SKM-1 treated with dmso at 0.1 percent for 144 hours (cell line): Measurements from ENCODE around the gene CFAP46.
A peak's percentile ranks its signal among the peaks of the same experiment; 100 is the strongest.
"Not testable (repeated sequence)": the region's sequence is repeated elsewhere in the genome, so short reads cannot be mapped to it uniquely, and the experiment has no call there.

ENCODE experiments used
- DNase-seq: peaks from one replicate; lab custom pipeline; 2025; ENCODE audit not compliant: unreplicated experiment; lab: John Stamatoyannopoulos, UW

Gene CFAP46

GRCh38 chr10:132846631-132847415, 95.5 kb downstream of the CFAP46 start:
- no peak for DNase-seq

GRCh38 chr10:132845780-132846595, 96.4 kb downstream of the CFAP46 start:
- DNase-seq, result no peak

- DNase-seq, result no peak
Measured at GRCh38 chr10:132845041-132845551, 97.3 kb downstream of the CFAP46 start.

- no peak for DNase-seq
Measured at GRCh38 chr10:132844069-132844809, 98.1 kb downstream of the CFAP46 start.

- DNase-seq, result not testable (repeated sequence)
Measured at GRCh38 chr10:132843276-132843675, 99.1 kb downstream of the CFAP46 start.

GRCh38 chr10:132842397-132842796, 100.0 kb downstream of the CFAP46 start:
- DNase-seq, result no peak

GRCh38 chr10:132841615-132841975, 100.8 kb downstream of the CFAP46 start:
- DNase-seq, result no peak

- DNase-seq, result no peak
Measured at GRCh38 chr10:132840698-132841614, 101.4 kb downstream of the CFAP46 start.

- DNase-seq, result no peak
Measured at GRCh38 chr10:132839061-132839460, 103.3 kb downstream of the CFAP46 start.

- no peak for DNase-seq
Measured at GRCh38 chr10:132838346-132838970, 103.9 kb downstream of the CFAP46 start.

GRCh38 chr10:132837905-132838304, 104.5 kb downstream of the CFAP46 start:
- DNase-seq, result no peak

GRCh38 chr10:132836832-132837540, 105.4 kb downstream of the CFAP46 start:
- peak; percentile 15 for DNase-seq

- no peak for DNase-seq
Measured at GRCh38 chr10:132836248-132836831, 106.0 kb downstream of the CFAP46 start.

- no peak for DNase-seq
Measured at GRCh38 chr10:132835848-132836233, 106.5 kb downstream of the CFAP46 start.

GRCh38 chr10:132834891-132835847, 107.2 kb downstream of the CFAP46 start:
- DNase-seq, result no peak

GRCh38 chr10:132834311-132834761, 108.0 kb downstream of the CFAP46 start:
- no peak for DNase-seq

- no peak for DNase-seq
Measured at GRCh38 chr10:132833421-132834111, 108.8 kb downstream of the CFAP46 start.
